Left colon (tissue), 2 donors: ENCODE results near the gene AHCYL1. TPM values are rescaled to one million over a fixed set of nuclear protein-coding genes. Genes with fewer than 3 reads are reported as not detected.
"Not testable (repeated sequence)": the region's sequence is repeated elsewhere in the genome, so short reads cannot be mapped to it uniquely, and the experiment has no call there.

ENCODE experiments used
- ATAC-seq: fragments of 200-7000 bp; cut with Tn5 transposase; one replicate; pipeline ENCODE4 v1.9.1; 2020; ENCODE audit warnings: mild to moderate bottlenecking, moderate library complexity
- DNase-seq, 2 donors: peaks; one replicate each; pipeline ENCODE4 v3.0.0-alpha.2; 2020
- intact Hi-C, 2 donors: fragments of 100-400 bp; cut with DNase I in 1 of 2; cut with micrococcal nuclease in 1 of 2; formaldehyde crosslinking; loops; one replicate each; pipeline versions ENCODE4 v1.11.2 to v1.14.0; 2022; cut with DNase I, micrococcal nuclease
- long read RNA-seq: library from polyadenylated mRNA; unstranded; transcript quantifications from one replicate; pipeline ENCODE4 v2.0.0, GENCODE V29; 2021
- total RNA-seq, 2 donors: library from RNA; stranded (reverse); fragmentation: NEBNext Ultra II Directional; extraction: Animal tissue kit (Norgen Biotek cat#: 25700); gene quantifications; one replicate each; pipeline ENCODE4 v1.2.1, GENCODE V29; 2021
- donor health status: DM: no; HTN: no; CAD: no.
- donor health status: DM: yes; HTN: yes; CAD: no.

The AHCYL1 gene
- total RNA-seq = 10 to 100 TPM; 90.7 to 95.1 TPM
- long read RNA-seq, full-length matches to known transcripts = 109 of 128 reads
- long read RNA-seq, partial matches to known transcripts = 9 of 128 reads
- long read RNA-seq, other reads (novel, unspliced or antisense) = 10 of 128 reads

- peak; percentile 95 for ATAC-seq
Measured at GRCh38 chr1:109984456-109985246, at the start of gene AHCYL1. AHCYL1 (plus strand) TSS chr1:109984765; CDS start chr1:109985053, 288 bp downstream.

GRCh38 chr1:109935451-109935900, 49.1 kb upstream of the AHCYL1 start:
- peak; percentile 92 for ATAC-seq
- peak; percentile 67 to 81 for DNase-seq
- intact Hi-C loops = no loop called here

More at GRCh38 chr1:109984456-109985246, at the start of gene AHCYL1:
- intact Hi-C loops = loop anchor here (5.0 to 10.0 kb wide), 2 partner anchors 207 to 440 kb away; partner anchors contain the start of gene GNAI3 (in 1 of the 2)
- DNase-seq = peak; percentile 99 to 100

DNA sequence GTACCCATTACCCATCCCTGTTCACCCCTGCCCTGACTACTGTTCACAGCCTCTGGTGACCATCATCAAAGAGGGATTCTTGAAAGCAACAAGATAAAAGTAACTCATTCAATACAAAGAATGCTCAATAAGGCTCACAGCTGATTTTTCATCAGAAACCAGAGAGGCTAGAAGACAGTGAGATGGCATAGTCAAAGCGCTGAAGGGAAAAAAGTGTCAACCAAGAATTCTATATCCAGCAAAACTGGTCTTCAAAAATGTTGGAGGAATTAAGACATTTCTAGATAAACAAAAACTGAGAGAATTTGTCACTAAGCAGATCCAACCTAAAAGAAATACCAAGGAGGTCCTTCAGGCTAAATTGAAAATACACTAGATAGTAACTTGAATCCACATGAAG, 46.8 kb upstream of the AHCYL1 start:
- intact Hi-C loops = no loop called here
- ATAC-seq = no peak
- no peak for DNase-seq

DNA sequence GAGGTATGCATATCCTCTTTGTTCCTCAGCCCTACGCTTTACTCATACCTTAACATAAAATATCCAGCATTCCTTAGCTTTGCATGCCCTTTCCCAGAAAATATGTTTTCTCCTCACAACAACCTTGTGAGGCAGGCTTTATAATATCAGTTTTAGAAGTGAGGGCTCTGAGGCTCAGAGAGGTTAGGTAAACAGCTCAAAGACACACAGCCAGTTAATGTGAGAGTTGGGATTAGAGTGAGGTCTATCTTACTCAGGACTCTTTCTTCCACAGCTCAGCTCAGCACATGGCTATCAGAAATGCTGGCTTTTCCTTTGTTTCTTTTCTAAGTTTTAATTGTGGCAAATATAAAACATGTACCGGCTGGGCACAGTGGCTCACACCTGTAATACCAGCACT, 46.0 kb upstream of the AHCYL1 start:
- no peak for ATAC-seq
- no peak for DNase-seq
- intact Hi-C loops = no loop called here

- DNase-seq = no peak
- intact Hi-C loops = no loop called here
- no peak for ATAC-seq
Measured at GRCh38 chr1:109942434-109942833, 42.1 kb upstream of the AHCYL1 start.

DNA sequence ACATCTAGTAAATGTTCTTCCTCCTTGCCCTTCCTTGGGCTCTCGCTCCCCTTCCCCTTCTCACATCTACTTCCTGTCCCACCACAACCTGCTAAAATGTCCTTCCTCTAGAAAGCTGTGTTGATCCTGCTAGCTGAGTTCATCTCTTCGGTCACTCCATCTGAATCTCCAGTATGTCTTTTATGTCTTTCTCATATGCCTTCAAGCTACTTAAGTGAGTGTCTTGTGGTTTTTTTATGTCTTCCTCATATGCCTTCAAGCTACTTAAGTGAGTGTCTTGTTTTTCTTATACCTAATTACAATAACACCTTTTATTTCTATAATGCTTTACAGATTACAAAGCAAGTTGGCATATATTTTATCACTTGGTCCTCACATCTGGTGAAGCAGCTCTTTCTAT, 40.0 kb upstream of the AHCYL1 start:
- DNase-seq = no peak
- intact Hi-C loops = no loop called here
- no peak for ATAC-seq

- intact Hi-C loops = no loop called here
- DNase-seq (no peak), ATAC-seq (no peak)
Measured at GRCh38 chr1:109946511-109946910, 38.1 kb upstream of the AHCYL1 start.

- intact Hi-C loops = no loop called here
- DNase-seq (no peak), ATAC-seq (peak; percentile 83)
Measured at GRCh38 chr1:109947582-109948284, 36.8 kb upstream of the AHCYL1 start.

- ATAC-seq = peak; percentile 82
- DNase-seq = no peak
- intact Hi-C loops = no loop called here
Measured at GRCh38 chr1:109948285-109948630, 36.3 kb upstream of the AHCYL1 start.

DNA sequence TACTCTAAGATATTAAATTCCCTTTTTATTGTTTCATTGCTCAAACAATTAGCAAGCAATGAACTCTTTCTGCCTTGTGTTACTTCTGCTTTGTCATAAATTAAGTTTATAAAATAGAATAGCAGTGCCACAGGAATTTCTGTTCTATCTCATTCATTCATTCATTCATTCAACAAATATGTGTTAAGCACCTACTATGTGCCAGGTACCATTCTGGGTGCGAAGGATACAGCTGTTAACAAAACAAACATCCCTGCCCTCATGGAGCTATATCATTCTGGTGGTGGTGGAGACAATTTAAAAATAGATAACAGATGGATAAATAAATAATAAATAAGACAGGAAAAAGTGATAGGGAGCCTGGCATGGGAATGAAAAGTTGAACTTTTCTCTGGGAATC, 34.5 kb upstream of the AHCYL1 start:
- DNase-seq = no peak
- intact Hi-C loops = no loop called here
- no peak for ATAC-seq

- ATAC-seq (no peak), DNase-seq (no peak)
- intact Hi-C loops = no loop called here
Measured at GRCh38 chr1:109950509-109950908, 34.1 kb upstream of the AHCYL1 start.

DNA sequence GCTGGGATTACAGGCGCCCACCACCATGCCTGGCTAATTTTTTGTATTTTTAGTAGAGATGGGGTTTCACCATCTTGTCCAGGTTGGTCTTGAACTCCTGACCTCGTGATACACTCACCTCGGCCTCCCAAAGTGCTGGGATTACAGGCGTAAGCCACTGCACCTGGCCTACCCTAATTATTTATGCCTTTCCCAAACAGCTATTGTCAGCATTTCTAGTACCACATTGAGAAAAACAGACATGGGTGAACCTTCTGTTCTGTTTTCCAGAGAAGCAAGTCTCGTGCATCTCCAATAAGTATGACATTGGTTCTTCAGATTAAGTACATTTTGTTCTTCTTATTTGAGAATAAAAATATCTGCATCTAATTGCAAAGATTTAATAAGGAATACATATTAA, 33.1 kb upstream of the AHCYL1 start:
- intact Hi-C loops, ATAC-seq, DNase-seq: not testable (repeated sequence)

GRCh38 chr1:109954041-109954512, 30.5 kb upstream of the AHCYL1 start:
- no peak for ATAC-seq

GRCh38 chr1:109959632-109959973, 25.0 kb upstream of the AHCYL1 start:
- DNase-seq (no peak), ATAC-seq (no peak)
- intact Hi-C loops = no loop called here

More at GRCh38 chr1:109954041-109954512, 30.5 kb upstream of the AHCYL1 start:
- DNase-seq = no peak
- intact Hi-C loops = no loop called here

- intact Hi-C loops = no loop called here
- DNase-seq (no peak), ATAC-seq (peak; percentile 37)
Measured at GRCh38 chr1:109959974-109960744, 24.4 kb upstream of the AHCYL1 start.

DNA sequence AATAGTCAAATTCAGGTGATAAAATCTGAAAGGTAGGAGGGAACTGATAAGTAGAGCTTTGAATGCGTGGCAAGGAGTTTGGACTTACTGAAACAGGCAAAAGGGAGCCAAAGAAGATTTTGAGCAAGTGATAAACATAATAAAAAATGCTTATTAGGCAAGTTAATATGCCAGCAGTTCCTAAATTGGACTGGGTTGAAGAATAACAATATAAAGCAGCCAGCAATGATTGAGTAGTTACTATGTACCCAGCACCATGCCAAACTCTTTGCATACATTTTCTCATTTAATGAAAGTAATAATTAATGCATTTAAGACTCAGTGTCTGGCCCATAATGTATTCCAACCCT, 23.8 kb upstream of the AHCYL1 start:
- intact Hi-C loops = no loop called here
- ATAC-seq (no peak), DNase-seq (no peak)

- ATAC-seq = no peak
- intact Hi-C loops = no loop called here
- no peak for DNase-seq
Measured at GRCh38 chr1:109963864-109964263, 20.7 kb upstream of the AHCYL1 start.

- ATAC-seq (no peak), DNase-seq (no peak)
- intact Hi-C loops = no loop called here
Measured at GRCh38 chr1:109969146-109969829, 15.3 kb upstream of the AHCYL1 start.

GRCh38 chr1:109969907-109970306, 14.7 kb upstream of the AHCYL1 start:
- intact Hi-C loops = no loop called here
- DNase-seq (no peak), ATAC-seq (no peak)
